Activated CD4-positive, alpha-beta T cell treated with anti-CD3 and anti-CD28 coated beads for 24 hours (primary cell): ENCODE measurements around the gene DYNC1I1.

Source experiments
- DNase-seq, 2 donors: peaks; one replicate each; pipeline ENCODE4 v3.0.0-alpha.2; 2020; ENCODE audit warnings: low read depth in 2 of 2

Gene DYNC1I1

DNA sequence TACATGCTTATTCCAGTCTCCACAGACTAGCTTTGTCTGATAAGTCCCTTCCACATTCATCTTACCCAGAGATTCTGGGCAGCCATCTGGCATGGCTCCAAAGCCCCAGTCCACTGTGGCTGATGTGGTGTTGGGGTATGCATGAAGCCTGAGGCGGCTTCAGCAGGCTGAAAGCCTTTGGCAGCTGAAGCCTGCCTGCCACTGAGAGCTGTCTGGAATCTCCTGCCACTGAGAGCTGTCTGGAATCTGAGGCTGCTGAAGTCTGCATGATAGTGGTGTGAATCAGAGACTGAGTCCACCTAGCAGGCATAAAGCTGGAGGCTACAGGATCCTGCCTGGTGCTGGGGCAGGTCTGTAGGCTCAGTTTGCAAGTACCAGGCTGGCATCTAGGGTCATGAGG is 87.1 kb downstream of the DYNC1I1 start:
- DNase-seq = no peak

DNA sequence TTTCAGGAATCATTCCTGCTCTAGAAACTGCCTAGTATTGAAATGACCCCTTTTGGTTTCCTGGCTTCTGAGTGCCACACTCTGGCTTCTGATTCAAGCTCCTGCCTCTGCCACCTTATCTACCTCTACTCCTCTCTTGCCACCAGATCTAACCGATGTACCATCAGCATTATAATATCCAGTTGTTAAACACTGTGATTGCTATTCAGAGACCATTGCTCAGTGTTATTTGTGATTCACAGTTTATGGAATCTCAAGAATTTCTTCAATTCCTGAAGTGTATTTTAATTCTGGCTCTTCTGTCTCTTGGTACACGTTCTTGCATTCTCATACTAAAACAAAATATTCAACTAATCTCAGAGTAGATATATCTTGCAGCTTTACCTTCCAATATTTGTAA is 88.7 kb downstream of the DYNC1I1 start:
- DNase-seq = no peak

DNA sequence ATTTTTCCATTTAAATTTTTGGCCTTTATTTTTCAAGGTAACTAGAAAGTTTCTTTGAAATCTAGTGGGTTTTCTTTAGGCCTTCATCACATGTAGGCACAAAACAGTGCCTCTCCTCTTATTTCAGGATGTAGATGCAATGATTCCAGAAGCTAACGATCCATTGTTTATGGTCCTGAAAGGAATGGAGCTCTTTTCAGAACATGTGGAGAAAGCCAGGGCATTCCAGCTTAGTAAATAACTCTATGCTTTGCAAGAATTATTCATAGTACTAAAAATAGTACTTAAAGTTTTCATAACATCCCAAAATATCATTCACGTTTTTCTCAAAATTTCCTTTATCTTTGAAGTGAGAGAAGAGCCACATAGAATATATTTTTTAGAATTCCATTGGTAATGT is 91.3 kb downstream of the DYNC1I1 start:
- DNase-seq = no peak

DNA sequence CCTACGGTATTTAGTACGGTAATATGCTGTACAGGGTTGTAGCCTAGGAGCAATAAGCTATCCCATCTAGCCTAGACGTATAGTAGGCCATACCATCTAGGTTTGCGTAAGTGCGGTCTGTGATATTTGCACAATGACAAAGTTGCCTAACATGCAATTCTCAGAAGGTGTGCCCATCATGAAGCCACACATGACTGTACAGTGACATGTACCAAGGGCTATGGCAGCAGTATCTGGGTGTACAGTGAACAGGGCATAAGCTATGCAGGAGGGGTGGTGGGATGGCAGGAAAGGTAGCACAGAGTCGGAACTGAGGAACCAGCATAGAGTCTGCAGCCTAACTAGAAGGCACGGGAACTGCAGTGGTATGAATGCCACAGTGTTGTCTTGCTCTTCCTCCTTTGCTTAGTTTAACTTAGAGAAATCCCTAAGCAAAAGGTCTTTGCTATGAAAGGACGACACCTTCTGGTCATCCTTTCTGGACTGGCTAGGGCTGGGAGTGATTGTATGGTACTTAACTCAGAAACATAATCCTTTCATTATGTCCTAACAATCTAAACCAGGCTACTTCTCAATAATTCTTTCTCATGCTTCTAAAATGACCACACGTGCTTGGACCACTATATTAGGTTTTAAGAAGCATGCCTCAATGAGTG is 93.5 kb downstream of the DYNC1I1 start:
- DNase-seq = no peak

DNA sequence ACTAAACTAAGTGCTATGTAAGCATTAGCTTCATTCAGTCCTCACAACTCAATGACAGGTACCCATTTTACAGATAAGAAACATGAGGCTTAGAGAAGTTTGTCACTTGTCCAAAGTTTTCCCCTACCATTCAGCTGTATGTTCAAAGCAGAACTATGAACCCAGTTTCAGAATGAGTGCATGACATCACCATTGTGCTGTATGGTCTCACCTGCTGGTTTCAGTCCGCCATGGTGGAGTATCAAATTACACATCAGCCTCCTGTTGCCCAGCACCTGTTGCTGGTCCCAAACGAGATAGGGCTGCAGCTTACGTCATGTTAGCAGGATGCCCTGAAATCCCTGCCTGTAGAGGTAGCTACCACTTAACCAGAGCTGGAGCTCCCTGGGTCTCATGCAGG is 95.0 kb downstream of the DYNC1I1 start:
- DNase-seq = no peak

DNA sequence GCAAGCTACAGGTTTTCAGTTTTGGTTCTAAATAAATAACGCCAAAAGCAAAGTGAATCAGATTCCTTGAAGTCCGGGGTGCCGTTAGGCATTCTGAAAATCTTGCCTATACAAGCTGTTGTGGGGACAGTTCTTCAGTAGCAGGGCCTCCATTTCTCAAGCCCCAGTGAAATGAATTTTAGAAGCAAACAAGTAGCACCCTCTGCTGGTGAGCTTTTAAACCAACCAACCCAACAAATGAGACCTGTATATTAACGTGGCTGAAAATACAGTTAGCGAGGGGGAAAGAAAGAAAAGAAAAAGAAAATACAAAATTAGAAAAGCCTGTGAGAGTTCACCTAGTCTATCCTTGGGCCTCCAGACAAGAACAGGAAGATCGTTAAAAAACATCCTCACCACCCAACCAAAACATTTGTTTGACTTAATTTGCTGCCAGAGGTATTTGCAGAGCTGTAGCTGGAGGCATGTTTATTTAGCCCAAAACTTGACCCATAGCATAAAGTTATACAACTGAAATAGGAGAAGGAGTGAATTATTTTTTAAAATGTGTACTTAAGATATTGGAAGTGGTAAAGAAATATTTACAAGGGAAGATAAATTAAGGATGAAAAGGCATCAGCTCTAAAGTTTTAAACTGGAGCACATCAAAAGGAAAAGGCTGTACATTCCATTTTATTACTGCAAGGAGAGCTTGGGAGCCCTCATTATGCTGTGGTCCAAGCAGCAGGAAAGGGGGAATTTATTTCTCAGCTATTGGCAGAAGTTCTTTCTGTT is 98.9 kb downstream of the DYNC1I1 start:
- no peak for DNase-seq

DNA sequence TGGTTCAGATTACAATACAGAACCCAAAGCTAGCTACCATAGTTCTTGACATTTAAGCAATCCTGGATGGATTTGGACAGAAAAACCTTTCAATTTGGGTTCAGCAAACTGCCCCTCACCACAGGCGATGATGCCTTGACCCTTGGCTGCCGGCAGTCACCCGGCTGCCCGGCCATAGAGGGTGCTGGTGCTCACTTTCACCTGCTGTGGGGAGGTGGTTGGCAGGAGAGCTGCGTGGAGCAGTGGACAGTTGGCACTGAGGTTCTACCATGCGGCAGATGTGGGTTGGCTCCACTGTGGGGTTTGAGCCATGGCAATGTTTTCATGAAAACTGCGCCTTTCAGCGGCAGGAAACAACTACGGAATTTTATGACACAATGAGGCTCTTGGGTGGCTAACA is 99.5 kb downstream of the DYNC1I1 start:
- DNase-seq = no peak

DNA sequence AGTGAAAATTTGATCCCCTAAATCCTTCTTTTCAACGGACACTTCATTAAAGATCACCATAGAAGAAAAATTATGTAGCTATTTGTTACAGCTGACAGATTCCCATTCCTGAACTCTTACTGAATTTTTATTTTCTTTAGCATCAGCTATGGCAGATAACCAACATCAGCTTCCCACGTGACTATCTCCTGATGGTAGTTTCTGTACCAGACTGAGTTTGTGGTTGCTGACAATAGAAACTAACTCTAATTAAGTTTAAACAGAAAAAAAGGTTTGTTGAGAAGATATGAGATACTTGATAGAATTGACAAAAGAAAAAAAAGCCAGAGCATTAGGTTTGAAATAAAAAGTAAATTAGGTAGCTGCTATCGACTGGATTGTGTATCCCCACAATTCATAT is 101.8 kb downstream of the DYNC1I1 start:
- DNase-seq = no peak

DNA sequence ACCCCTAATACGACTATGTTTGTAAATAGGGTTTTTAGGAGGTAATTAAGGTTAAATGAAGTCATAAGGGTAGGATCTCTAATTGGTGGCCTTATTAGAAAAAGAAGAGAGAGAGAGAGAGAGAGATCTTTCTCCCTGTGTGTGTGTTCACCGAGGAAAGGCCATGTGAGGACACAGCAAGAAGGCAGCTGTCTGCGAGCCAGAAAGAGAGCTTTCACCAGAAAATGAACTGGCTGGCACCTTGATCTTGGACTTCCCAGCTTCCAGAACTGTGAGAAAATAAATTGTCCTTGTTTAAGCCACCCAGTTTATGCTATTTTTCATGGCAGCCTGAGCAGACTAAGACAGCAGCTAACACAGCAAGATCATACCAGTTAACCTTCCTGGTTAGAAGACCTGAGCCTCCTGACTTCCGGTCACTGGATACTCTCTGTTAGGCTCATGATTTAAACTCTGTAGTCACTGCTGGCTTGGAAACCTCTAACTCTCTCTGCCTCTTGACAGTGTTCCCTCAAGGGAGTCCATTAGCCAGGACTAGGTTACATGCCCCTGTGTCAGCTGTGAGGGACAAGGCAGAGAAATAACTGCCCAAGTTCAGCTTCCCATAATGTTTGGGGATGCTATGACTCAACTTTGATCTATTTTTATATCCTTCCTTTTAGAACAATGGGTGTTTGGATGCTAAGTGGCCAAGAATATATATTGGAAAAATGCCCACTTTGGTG is 102.3 kb downstream of the DYNC1I1 start:
- DNase-seq = no peak

DNA sequence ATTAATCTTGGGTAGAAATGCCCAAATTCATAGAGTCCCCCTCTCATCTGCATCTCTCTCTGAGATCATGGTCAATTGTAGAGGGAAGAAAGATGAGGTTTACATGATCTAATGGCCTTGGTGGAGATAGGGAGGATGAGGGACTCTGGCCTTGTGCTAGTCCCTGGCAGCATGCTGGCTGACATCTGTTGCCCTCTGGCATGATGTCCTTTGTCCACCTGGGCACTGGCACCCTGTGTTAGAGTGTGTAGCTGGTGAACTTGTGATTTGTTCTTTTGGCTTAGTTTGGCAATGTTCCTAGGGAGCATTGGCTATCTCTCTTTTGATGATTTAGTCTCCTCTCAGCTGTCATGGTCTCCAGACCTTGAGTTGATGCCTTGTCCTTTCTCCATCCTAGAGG is 103.2 kb downstream of the DYNC1I1 start:
- no peak for DNase-seq

DNA sequence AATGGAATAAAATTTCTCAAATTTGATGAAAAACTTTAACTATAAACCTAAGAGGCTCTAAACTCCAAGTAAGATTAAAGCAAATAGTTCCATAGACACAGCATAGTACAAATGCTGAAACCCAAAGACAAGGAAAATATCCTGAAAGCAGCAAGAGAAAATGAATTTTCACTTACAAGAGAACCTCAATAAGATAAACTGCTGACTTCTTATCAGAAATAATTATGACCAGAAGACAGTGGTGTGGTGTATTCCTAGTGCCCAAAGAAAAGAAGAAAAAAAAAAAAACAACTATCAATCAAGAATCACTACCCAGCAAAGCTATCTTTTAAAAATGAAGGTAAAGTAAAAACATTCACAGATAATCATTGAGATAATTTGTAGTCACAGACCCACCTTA is 106.3 kb downstream of the DYNC1I1 start:
- DNase-seq = no peak

DNA sequence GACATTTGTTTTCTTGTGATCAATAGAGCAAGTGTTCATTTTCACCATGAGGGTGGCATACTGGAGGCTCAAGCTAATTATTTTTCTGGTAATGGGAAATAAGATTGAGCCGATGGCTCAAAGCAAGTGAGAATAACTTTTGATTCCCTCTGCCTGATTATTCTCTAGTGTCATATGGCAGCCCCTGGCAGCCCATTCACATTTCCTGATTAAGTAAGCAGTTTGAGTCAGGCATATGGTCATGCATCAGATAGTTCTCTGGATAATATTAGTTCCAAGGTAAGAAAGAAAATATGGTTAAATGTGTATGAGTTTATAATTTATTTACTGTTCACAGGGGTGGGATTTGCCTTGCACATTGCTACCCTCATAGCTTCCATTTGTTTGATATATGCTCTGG is 109.2 kb downstream of the DYNC1I1 start:
- DNase-seq = no peak

DNA sequence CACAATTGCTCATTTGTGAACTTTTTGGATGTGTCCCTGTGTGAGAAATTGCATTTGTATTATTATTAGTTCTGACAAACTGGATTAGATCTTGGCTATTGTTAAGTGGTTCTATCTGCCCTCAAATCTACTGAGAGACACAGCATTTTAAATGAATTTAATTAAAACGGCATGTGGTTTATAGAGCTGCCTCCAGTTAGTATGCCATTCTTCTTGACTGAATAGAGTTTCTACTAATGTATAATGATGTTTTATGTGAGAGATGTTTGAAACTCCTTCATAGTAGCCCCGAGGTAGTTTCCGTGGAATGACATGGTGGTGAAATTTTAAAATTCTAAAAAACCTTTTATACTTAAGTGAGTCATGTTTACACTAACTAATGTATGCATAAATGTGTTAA is 110.9 kb downstream of the DYNC1I1 start:
- no peak for DNase-seq

DNA sequence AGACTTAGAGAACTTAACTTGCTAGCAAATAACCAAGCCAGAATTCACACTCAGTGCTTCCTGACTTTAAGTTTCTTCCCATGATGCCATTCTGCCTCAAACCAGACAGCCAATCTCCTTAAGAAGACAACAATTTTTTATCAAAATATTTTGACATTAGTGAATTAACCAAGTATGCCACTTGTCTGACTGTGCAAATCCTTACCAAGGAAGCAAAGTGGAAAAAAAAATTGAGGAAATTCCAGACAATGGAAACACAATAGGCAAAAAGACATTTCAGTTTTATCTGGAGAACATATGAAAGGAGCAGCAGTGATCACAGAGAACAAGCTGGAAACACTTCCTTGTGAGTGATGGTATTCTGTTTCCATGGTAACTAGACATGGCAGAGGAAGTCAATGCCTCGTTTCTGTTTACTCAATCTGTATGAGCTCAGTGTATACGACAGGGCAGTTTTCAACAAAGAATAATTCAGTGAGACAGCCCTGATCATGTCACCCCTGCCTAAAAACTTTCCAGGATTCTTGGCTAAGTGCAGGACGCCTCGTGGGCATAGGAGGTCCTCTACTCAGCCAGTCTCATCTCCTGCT is 114.2 kb downstream of the DYNC1I1 start:
- DNase-seq = no peak

DNA sequence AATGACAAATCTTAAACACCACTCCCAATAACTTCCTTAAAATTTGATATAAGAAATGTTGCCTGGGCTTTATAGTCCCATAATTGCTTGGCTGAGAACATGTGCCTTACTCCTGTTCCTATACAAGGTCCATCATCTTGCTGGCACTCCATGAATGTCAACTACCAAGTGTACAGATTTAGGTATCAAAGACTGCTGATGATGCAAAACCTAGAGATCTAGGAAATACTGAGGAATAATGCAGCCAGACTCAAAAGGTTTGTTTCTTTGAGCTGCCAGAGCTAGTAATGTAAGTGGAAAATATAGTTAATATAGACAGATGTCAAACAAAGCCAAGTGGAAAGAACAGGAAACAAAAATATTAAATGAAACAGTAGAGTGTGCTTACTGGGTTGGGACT is 121.1 kb downstream of the DYNC1I1 start:
- DNase-seq = no peak

DNA sequence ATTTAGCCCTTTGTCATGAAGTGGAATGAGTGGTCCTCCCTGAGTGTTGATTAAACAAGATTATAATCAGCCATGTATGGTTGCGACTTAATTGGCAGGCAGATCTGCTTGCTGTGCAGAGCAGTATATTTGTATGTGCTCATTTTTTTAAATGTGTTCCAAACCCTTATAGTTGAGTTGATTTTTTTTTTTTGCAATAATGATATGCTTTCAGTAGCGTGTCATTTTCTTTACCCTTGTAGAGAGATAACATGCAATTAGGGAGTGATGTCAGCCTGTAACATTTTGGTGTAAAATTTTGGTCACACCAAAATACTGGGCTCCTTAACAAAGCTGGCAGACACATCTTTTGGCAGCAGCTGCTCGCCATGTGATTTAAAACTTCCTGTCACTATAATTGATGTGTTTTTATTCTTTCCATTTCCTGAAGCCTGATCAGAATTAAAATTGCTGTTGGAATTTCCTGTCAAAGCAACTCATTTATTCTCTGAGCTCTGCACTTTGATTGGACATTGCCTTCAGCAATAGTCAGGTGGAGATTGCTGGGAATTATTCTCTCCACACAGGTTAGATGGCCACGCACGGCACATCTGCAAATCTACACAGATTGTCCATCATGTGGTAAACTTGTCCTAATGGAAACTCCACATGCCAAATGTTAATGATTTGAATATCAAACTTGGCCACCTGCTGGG is 125.3 kb downstream of the DYNC1I1 start:
- DNase-seq = no peak

DNA sequence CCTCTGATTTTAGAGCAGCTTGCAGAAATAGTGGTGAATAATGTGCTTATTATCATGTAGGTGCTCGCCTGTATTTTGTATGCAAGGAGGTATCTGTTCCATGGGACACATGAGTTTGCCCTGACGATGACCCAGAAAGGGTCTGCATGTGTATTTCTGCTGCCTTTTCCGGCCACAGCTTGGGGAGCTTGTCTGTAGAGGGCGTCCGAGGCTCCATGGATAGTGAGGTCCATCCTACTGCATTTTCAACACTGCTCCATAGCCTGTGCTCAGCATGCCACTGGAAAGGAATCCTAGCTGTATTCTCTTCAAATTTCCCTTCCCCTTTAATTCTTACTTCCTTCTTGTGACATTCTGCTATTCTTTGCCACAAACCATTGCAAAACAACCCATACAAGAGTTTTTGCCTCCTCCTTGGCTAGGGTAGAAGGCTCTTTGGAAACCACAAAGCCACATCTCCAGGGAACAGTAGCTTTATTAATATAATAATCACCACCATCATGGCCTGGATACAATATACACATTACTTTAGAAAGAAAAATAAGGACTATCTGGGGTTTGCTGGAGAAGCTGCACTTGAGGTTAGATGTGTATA is 127.7 kb downstream of the DYNC1I1 start:
- no peak for DNase-seq

DNA sequence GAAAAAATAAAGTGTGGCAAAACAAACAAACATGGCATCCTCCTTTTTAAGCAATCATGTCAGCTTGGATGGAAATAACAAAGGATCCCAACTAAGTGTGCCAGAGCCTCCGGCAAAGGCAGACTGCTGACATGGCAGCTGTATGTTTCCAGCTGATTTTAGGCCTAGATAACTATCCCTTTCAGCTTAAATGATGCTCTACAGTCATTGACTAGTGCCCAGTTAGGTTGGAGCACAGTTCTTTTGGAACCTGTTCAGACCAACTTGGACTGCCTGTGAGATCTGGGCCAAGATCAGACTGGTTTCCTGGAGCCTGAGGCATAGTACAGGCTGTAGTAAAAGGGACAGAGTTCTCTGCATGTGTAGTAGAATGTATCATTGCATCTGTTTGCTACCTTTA is 128.7 kb downstream of the DYNC1I1 start:
- DNase-seq = no peak

DNA sequence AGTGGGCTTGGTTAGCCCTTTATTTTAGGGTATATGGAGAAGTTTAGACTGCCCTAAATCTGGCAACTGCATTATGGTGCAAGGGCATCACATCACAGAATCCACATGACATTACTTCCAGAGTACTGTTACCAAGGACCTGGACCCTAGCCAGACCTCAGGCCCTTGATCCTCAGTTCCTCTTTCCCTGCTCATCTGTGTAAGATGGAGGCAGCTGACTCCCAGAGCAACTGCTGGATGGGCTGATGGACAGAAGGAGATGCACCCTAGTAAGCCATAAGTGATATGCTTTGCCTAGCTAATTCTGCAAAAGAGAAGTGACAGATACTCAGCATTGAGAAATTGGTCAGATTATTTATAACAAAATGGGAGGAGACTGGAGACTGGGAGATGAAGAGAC is 131.7 kb downstream of the DYNC1I1 start:
- DNase-seq = no peak

DNA sequence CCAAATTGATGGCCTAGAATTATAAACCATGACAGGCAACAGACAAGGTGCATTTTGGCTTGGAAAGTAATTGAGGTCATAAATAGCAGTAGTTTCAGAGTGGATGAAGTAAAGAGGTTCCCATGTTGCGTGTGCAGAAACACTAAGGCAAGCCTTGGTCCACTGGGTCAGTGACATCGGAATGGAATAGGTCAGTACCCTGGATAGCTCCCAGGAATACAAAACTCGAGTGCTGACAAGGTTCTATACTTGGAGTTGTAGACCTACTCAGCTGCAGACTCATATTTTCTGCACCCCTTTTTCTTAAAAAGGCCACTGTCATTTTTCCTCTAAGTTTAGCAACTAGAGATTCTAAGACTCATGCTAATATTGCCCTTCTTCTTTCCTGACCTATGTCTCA is 132.8 kb downstream of the DYNC1I1 start:
- DNase-seq = no peak

DNA sequence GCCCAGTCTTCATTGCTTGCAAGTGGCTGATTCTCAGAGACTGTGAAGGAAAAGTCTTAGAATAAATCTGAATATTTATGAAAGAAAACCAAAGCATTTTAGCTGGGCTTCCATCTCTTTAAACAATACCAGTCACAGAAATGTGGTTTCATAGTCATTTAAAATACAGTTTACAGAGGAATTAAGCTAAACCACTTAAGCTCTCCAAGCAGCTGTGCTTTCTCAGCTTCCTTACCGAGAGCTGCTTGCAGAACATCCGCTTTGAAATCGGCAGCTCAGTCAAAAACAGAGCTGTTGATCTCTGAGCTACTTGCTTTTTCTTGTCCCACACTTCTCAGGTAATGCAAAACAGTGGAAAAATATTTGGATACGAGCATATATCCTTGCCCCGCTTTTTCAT is 134.5 kb downstream of the DYNC1I1 start:
- no peak for DNase-seq

DNA sequence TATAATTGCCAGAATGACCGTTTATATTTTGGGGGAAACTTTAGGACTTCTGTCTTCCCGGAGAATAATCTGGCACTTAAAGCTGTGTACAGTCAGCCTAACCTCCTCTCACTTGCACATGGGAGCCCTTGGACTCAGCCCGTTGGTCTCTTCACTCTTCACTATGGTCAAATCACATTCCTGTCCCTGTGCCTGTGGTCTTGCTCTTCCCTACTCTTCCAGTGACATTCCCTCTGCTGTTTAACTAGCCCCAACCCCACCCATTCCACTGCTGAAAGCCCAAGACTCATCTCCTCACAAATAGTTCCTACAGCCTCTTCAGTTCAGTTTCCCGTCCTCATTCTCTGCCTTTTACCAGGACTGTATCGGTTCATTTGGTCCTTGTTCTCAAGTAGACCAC is 135.0 kb downstream of the DYNC1I1 start:
- no peak for DNase-seq
